GM21367 (cell line): Measurements from ENCODE around the gene WLS.
"Not testable (repeated sequence)": the region's sequence is repeated elsewhere in the genome, so short reads cannot be mapped to it uniquely, and the experiment has no call there.

Source experiments
- ATAC-seq: cut with Tn5 transposase; IDR thresholded peaks from one replicate; pipeline ENCODE4 v1.9.1; 2021; ENCODE audit not compliant: unreplicated experiment

The WLS gene

GRCh38 chr1:68232289-68233148 lies at the start of gene WLS:
Gene WLS (minus strand): TSS chr1:68232523. CDS start chr1:68232299, 224 bp downstream.
- no peak for ATAC-seq

- ATAC-seq, result no peak
These were observed 48.0 kb upstream of the WLS start for GRCh38 chr1:68280286-68280685.

- no peak for ATAC-seq
These were observed 47.5 kb upstream of the WLS start for GRCh38 chr1:68279846-68280245.

GRCh38 chr1:68278221-68278620 lies 45.9 kb upstream of the WLS start:
- no peak for ATAC-seq

GRCh38 chr1:68276448-68276847 lies 44.1 kb upstream of the WLS start:
- ATAC-seq, result no peak

- ATAC-seq, result no peak
These were observed 41.2 kb upstream of the WLS start for GRCh38 chr1:68273530-68273929.

- ATAC-seq, result no peak
These were observed 39.3 kb upstream of the WLS start for GRCh38 chr1:68271596-68271995.

GRCh38 chr1:68270951-68271350 lies 38.6 kb upstream of the WLS start:
- no peak for ATAC-seq

GRCh38 chr1:68269637-68270430 lies 37.5 kb upstream of the WLS start:
- ATAC-seq, result no peak

GRCh38 chr1:68268896-68269483 lies 36.7 kb upstream of the WLS start:
- ATAC-seq, result no peak

- not testable (repeated sequence) for ATAC-seq
These were observed 24.5 kb upstream of the WLS start for GRCh38 chr1:68256824-68257223.

- no peak for ATAC-seq
These were observed 23.0 kb upstream of the WLS start for GRCh38 chr1:68255301-68255700.

- ATAC-seq, result no peak
These were observed 22.4 kb upstream of the WLS start for GRCh38 chr1:68254667-68255226.

- ATAC-seq, result no peak
These were observed 4.7 kb upstream of the WLS start for GRCh38 chr1:68237040-68237439.

GRCh38 chr1:68234094-68234493 lies 1.8 kb upstream of the WLS start:
- ATAC-seq, result no peak

- ATAC-seq, result no peak
These were observed 879 bp upstream of the WLS start for GRCh38 chr1:68233202-68233601.

- no peak for ATAC-seq
These were observed 565 bp downstream of the WLS start for GRCh38 chr1:68231627-68232288.

- ATAC-seq, result no peak
These were observed 1.3 kb downstream of the WLS start for GRCh38 chr1:68230901-68231626.

GRCh38 chr1:68230484-68230802 lies 1.9 kb downstream of the WLS start:
- no peak for ATAC-seq
